Cardiac fibroblast (primary cell): ENCODE data around the gene ALKBH7.

ENCODE experiments used
- DNase-seq, 2 donors: peaks; one replicate each; pipeline versions ENCODE4 v3.0.0 to v3.0.0-alpha.2; 2010; ENCODE audit warnings: low read depth in 2 of 2
- H3K4me3 ChIP-seq, 2 donors: replicated peaks in 1 of 2; 1 replicate in 1 of 2; 2 replicates in 1 of 2; pipeline ENCODE4 v1.5.1; 2011; ENCODE audit warnings: low read depth in 2 of 2, low read length in 2 of 2, mild to moderate bottlenecking in 2 of 2, moderate library complexity in 1 of 2
- TF ChIP-seq, protein P1 (sequence below): IDR thresholded peaks from one replicate; pipeline ENCODE4 v1.5.1; 2011; ENCODE audit warnings: low read depth, mild to moderate bottlenecking, low read length, inconsistent platforms

ALKBH7 gene

DNA sequence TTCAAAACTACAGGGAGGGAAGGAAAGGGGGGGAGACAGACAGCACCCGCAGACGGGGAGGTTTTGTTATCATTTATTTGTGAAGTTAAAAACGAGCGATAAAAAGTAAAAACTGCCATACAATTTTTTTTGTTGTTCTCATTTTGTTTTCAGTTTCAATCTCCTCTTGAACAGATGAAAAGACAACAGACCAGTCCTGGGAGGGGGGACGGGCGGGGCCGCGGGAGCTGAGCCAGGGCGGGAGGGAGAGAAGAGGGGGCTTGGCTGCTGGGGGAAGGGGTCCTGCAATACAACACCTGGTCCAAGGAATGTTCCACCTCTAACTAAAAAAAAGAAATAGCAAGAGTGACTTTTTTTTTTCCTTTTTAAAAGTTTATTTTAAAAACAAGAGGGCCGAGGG, 40.7 kb downstream of the ALKBH7 start:
- H3K4me3 ChIP-seq: no peak overlapping the region
- DNase-seq: no peak
- TF ChIP-seq, protein P1, sequence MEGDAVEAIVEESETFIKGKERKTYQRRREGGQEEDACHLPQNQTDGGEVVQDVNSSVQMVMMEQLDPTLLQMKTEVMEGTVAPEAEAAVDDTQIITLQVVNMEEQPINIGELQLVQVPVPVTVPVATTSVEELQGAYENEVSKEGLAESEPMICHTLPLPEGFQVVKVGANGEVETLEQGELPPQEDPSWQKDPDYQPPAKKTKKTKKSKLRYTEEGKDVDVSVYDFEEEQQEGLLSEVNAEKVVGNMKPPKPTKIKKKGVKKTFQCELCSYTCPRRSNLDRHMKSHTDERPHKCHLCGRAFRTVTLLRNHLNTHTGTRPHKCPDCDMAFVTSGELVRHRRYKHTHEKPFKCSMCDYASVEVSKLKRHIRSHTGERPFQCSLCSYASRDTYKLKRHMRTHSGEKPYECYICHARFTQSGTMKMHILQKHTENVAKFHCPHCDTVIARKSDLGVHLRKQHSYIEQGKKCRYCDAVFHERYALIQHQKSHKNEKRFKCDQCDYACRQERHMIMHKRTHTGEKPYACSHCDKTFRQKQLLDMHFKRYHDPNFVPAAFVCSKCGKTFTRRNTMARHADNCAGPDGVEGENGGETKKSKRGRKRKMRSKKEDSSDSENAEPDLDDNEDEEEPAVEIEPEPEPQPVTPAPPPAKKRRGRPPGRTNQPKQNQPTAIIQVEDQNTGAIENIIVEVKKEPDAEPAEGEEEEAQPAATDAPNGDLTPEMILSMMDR: no peak

DNA sequence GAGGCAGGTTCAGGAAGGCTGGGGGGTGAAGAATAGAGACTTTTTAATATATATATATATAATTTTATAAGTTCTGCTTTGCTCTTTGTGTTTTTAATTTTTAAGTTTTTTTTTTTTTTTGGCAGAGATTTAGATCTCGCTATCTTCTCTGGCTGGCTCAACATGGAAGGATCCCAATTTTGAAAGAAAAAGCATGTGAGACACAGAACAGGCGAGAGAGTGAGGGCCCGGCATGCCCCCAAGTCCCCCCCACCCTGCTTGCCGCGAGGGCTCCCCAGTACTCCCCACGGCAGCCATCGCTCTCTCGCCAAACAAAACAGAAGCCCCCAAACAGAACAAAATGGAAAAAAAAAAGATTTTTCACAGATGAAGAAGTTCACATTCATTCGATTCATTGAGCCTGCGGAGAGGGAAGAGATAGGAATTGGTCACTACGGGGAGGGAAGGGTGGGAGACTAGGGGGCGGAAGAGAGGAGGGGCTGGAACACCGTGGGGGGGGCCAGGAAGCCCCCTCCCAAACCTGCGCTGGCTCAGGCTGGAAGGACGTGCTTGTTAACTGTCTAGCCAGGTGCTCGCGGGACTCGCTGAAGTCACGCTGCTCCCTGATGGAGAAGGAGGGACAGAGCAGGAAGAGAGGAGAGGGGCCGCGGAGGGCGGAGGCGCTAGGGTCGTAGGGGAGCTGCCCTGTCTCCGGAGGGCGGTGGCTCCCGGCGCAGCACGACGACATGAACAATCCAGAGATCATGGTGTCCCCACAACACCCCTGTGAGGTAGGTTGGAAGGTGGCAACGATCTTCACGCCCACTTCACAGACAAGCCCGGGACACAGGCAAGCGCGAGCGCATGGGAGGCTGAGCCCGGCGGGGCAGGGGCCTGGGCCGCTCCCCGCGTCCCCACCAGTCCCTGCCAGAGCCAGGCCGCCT, 41.4 kb downstream of the ALKBH7 start:
- TF ChIP-seq, protein P1: no peak
- no peak overlapping the region for H3K4me3 ChIP-seq
- no peak for DNase-seq

DNA sequence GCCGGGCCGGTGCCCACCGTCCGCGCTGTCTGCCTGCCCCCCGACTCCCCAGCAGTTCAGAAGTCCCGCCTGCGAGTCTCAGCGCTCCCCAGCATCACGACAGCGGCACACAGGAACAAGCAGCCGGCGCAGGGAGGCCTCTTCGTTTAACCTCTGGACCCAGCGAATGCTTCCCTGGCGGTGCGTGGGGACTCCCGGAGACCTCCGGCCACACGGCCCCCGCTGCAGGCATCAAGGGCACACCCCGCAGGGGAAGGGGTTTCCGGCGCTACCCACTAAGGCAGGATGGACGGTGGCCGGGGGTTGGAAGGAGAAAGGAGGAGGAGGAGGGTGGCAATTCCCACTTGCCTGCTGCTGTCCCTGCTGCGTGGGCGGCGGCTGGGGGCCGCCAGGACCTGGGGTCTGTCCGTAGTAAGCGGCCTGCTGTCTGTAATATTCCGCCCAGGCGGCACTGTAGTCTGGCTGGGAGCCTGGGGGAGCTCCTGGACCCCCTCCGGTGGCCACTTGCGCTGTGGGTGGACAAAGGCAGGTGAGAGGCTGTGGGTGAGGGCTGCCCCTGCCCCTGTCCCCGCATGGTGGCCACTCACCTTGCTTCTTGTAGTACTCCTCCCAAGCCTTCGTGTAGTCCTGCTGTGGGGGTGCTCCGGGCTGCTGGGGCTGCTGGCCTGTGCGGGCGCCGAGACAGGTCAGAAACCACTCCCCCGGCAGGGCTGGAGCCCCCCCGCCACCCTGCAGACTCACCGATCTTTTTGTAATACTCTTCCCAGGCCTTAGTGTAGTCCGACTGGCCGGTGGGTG, 42.4 kb downstream of the ALKBH7 start:
- no peak overlapping the region for H3K4me3 ChIP-seq
- TF ChIP-seq, protein P1: no peak
- DNase-seq: no peak

DNA sequence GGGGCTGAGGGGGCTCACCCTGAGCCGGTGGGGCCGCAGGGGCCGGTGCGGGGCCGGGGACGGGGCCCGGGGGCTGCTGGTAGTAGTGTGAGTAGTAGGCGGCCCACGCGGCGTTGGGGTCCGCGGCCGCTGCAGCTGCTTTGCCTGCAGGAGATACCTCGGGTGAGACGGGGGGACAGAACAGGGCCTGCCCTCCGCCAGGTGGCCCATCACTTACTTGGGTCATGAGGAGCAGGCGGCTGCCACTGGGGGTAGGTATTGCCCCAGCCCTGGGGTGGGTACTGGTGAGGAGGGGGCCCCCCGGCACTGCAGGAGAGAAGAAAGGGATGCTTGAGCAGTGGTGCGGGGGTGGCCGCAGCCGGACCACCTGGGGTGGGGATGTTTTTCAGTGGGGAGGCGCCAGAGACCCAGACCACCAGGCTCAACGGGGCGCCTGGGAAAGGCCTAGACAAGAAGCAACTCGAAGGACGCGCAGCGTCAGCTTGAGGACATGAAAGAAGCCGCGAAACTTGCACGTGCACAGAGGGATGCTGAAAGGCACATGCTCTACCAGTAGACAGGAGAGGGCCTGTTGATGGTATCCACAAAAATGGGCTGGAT, 43.1 kb downstream of the ALKBH7 start:
- no peak for DNase-seq
- TF ChIP-seq, protein P1: no peak
- no peak overlapping the region for H3K4me3 ChIP-seq

DNA sequence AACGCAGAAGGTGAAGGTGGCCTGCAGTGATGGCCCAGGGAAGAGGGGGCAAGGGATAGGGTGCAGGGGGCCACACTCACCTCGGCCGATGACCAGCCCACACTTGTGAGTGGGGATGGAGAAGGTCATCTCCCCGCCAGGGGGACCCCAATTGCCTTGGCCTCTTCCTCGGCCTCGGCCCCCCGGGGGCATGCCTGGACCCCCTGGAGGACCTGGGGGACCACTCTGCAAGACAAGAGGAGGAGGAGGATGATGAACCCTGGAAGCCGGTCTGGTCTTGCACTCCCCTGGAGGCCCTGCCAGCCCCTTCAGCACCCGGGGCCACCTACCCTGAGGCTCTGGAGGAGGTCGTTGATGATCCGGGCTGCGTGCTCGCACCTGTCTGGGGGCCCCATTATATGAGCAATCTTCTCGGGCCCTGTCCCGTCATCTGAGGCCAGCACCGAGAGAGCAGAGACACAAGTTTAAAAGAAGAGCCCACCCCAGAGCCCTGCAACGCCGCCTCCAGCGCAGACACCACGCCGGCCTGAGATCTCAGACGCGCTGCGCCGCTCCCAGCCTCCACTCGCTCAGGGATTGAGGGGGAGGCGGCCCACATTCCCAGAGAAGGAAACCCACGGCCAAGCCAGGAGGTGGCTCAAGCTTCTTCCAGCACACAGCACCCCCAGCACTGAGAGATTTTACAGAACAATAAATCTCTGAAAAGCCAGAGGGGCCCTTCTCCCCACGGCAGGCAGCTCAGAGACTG, 44.2 kb downstream of the ALKBH7 start:
- TF ChIP-seq, protein P1: no peak
- H3K4me3 ChIP-seq: no peak overlapping the region
- DNase-seq: no peak

DNA sequence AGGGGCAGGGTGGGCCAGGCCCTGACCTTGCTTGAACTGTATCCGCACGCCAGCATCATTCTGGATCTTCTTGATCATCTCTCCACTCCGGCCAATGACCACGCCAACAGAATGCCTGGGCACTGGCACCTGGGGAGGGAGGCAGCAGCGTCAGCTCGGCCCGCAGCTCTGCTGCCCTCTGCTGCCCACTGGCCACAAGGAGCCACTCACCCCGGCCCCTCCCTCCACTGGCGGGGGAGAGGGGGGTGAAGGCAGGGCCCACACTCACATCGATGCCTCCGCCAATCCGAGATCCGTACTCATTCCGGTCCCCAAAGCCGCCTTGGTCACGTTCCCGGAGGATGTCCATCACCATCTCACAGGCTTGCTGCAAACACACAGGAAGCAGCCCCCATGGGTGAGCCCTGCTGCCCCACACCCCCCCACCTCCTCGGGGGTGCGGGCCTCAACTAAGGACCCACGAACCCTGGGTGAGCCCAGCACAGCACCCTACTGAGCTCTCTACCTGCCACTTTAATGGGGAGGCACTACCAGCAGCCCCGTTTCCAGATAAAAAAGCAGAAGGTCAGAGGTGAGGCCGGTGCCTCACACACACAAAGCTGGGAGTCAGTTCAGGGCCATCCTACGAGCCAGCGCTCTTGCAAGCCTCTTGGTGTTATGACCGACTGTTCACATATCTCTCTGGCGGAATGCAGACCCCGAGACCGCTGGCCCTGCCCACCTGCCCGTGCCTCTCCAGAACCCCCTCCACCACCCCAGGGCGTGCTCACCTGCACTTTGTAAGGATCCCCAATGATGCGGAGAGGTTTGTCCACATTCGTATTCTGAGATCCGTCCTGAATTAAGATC, 45.3 kb downstream of the ALKBH7 start:
- DNase-seq: peak; percentile 24 to 46
- TF ChIP-seq, protein P1: peak; percentile 42
- no peak overlapping the region for H3K4me3 ChIP-seq
